GM20000 (cell line): ENCODE data around the gene ATL1.
"Not testable (repeated sequence)": the region's sequence is repeated elsewhere in the genome, so short reads cannot be mapped to it uniquely, and the experiment has no call there.

ENCODE experiments used
- DNase-seq: peaks from one replicate; pipeline ENCODE4 v3.0.0; 2012; ENCODE audit warnings: low spot score
- TF ChIP-seq, protein P1 (sequence below): IDR thresholded peaks from 2 replicates; pipeline ENCODE4 v1.5.1; 2012; ENCODE audit warnings: mild to moderate bottlenecking, control low read depth; ENCODE audit errors: extremely low read depth, missing control alignments

ATL1 gene

DNA sequence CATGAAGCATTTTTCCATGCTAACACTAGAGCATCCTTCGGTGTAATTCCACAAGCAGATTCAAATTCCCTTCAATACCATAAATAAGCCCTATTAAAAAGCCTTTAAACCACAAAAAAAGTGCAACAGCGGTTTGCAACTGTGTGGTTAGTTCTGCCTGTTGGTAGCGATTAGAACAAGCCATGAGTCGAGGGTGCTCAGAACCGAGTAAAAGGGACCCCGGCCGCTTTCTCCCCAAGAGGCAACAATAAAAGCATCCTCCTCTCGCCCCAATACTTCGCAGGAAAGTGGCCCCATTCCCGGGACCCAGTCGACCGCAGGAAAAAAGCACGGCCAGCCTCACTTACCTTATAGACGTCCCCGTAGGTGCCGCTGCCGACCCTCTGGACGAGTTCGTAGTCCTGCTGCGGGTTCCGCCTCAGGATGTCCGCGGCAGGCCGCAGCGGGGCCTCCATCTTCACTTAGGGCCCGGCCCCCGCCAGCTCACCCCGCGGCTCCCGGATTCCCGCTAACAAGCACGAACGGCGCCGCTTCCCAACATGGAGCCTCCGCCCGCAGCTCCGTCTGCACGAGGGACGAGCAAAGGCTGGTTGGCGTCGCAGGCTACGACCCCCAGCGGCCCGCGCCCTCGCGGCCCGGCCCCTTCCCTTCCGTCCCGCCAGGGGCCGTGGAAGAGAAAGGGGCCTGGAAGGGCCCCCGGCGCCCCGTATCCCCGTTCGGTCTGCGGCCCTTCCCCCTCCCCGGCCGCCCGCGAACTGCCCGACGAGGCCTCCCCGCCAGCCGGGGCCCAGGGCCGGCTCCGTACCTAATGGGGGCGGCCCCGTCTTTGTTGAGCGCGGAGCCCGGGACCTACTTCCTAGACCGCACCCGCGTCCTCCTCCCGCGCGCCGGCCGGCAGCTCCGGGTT, 28.1 kb upstream of the ATL1 start:
- DNase-seq: peak; percentile 49
- TF ChIP-seq, protein P1, sequence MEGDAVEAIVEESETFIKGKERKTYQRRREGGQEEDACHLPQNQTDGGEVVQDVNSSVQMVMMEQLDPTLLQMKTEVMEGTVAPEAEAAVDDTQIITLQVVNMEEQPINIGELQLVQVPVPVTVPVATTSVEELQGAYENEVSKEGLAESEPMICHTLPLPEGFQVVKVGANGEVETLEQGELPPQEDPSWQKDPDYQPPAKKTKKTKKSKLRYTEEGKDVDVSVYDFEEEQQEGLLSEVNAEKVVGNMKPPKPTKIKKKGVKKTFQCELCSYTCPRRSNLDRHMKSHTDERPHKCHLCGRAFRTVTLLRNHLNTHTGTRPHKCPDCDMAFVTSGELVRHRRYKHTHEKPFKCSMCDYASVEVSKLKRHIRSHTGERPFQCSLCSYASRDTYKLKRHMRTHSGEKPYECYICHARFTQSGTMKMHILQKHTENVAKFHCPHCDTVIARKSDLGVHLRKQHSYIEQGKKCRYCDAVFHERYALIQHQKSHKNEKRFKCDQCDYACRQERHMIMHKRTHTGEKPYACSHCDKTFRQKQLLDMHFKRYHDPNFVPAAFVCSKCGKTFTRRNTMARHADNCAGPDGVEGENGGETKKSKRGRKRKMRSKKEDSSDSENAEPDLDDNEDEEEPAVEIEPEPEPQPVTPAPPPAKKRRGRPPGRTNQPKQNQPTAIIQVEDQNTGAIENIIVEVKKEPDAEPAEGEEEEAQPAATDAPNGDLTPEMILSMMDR: no peak

DNA sequence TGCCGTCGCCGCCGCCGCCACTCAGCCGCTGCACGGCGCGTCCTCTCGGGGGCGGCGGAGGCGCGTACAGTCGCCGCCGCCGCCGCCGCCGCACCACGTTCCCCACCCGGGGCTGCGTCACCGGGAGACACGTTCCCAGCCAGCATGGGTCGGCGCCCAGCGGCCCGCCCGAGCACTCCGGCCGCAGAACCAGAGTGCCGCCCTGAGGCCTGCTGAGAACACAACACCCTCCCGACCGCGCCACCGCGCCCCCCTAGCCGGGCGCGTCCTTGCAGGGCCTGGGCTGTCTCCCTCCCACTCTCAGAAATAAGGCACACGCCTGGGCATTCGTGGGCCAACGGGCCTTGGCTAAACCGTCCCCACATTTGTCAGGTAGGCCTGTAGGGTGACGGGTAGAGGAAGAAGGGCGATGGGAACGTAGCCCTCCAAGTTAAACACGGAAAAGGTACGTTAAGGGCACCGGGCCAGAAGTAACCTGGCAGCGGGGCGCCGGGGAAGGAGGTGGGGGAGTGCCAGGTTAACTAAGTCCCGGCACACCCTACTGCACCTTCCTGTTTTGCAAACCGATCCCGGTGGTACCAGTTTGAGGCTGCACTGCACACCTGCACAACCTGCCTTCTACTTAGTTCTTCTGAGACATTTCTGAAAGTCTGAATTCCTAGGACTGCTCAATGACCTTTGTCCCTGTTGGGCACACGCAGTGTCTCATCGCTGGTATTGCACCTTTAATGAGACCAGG, 27.3 kb upstream of the ATL1 start, which contains the start of gene MAP4K5:
Gene MAP4K5, minus strand, starts transcription at position 68 of the 739 bp plus-strand sequence. CDS start 520 bp downstream, outside the sequence.
- TF ChIP-seq, protein P1: peak; percentile 93
- peak; percentile 93 for DNase-seq

DNA sequence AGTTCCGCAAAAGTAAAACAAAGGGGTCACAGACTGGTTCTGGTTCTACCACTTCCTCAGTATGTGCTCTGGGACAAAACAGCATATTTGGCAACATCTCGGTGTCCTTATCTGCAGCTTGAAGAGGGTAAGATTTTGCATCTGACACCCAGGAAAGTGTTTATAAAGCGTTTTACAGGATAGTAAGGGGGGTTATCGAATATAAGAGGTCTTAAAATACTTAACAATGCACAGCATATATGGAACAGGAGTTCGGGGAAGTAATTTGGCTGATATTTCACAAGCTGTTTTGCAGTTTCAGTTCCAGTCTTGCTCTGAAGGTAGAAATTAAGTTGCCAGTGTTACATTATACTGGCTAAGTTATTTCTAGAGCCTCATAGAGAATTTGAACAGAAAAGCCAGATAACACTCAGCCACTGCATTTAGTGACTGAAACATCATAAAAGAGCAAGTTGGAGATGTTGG, 26.7 kb upstream of the ATL1 start:
- TF ChIP-seq, protein P1: no peak
- no peak for DNase-seq

DNA sequence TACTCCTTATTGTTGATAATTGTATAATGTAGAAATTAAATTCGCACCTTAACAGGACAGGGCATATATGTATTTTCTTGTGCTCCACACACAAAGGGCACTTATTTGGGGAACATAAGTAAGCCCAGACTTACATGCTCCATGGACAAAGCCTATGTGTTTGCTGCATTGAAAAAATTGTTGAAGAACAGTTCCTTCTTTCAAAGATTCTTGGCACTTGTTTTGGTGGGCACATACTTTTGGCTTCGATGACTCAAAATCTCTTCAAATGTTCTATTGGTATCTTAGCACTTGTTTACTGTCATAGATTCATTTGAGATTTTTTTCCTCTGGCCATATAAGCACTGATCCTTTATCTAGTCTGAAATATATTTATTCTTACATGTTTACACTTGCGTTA, 26.1 kb upstream of the ATL1 start:
- TF ChIP-seq, protein P1: no peak
- no peak for DNase-seq

DNA sequence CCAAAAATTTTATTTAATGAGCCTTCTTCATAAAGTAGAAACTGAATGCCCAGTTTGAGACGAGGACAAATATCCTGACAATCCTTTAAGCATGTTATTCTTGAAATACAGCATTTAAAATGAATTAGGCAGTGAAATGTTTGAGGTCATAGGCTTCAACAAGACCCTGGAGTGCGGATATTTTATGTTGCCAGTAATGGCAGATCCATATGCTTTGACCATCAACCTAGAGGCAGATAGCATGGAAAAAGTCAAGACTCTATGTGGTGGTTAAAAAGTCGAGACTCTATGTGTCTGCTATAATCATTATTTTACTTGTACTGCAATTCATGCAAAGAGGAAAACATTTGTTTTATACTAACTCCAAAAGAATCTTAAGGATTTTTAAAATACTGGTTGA, 25.5 kb upstream of the ATL1 start:
- DNase-seq: no peak
- TF ChIP-seq, protein P1: no peak

DNA sequence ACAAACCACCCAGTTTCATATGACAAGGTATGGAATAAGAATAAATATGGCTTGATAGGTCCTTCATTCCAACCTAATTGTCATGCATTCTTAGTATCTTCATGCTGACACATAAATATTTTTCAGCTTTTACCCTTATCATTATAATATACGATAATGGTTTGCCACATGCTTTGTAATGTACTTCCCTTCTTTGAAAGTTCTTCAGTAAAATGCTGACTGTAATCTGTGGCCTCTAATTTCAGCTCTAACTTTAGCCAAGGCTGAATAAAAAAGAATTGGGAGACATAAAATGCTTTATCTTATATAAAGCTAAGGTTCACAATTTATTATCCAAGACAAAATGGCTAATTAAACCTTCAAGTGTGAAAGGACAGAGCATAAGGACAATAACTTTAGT, 24.9 kb upstream of the ATL1 start:
- TF ChIP-seq, protein P1: no peak
- DNase-seq: no peak

DNA sequence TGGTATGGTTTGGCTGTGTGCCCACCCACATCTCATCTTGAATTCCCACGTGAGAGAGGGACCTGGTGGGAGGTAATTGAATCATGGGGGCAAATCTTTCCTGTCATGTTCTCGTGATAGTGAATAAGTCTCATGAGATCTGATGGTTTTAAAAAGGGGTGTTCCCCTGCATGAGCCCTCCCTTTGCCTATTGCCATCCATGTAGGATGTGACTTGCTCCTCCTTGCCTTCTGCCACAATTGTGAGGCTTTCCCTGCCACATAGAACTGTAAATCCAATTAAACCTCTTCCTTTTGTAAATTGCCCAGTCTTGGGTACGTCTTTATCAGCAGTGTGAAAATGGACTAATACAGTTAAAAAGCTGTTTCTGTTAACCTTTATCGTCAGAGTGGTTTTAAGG, 21.9 kb upstream of the ATL1 start:
- not testable (repeated sequence) for DNase-seq
